ENCODE results near the gene FASLG. TPM values are rescaled to one million over a fixed set of nuclear protein-coding genes. Genes with fewer than 3 reads are reported as not detected.

The FASLG gene, protein sequence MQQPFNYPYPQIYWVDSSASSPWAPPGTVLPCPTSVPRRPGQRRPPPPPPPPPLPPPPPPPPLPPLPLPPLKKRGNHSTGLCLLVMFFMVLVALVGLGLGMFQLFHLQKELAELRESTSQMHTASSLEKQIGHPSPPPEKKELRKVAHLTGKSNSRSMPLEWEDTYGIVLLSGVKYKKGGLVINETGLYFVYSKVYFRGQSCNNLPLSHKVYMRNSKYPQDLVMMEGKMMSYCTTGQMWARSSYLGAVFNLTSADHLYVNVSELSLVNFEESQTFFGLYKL
- total RNA-seq: not detected in 2 replicates

DNA sequence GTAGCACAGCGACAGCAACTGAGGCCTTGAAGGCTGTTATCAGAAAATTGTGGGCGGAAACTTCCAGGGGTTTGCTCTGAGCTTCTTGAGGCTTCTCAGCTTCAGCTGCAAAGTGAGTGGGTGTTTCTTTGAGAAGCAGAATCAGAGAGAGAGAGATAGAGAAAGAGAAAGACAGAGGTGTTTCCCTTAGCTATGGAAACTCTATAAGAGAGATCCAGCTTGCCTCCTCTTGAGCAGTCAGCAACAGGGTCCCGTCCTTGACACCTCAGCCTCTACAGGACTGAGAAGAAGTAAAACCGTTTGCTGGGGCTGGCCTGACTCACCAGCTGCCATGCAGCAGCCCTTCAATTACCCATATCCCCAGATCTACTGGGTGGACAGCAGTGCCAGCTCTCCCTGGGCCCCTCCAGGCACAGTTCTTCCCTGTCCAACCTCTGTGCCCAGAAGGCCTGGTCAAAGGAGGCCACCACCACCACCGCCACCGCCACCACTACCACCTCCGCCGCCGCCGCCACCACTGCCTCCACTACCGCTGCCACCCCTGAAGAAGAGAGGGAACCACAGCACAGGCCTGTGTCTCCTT, at the start of gene FASLG:
FASLG (plus strand) TSS at position 233 of the 583 bp plus-strand sequence; CDS start at position 332, 99 bp downstream.

Small RNA genes within 50 kb of the gene (small RNA-seq; reads per million reads assigned to genes)
- gene RNU6-693P: not detected

Other genes with a start within 250 kb of the FASLG start
- gene C1orf105, start 238.4 kb upstream of the FASLG start, total RNA-seq: not detected in 2 replicates
- 12.9 and 15.1 TPM in 2 replicates for gene PIGC, start 215.0 kb upstream of the FASLG start, total RNA-seq
- 15.4 and 26.8 TPM in 2 replicates for gene SUCO, start 126.0 kb upstream of the FASLG start, total RNA-seq